Liver (tissue), 3 donors: ENCODE measurements around the gene RABGGTA.

Experiments
- CTCF ChIP-seq: fragments of 150-350 bp; IDR thresholded peaks from 2 replicates; pipeline ENCODE4 v1.5.1; 2017; ENCODE audit warnings: improper control_type of control experiment, low read depth, low read length; ENCODE audit not compliant: missing input control
- FOXA1 ChIP-seq: IDR thresholded peaks from 2 replicates; pipeline ENCODE4 v1.6.1; 2016; ENCODE audit warnings: antibody characterized with exemption
- RAD21 ChIP-seq, 2 donors: IDR thresholded peaks; 2 replicates each; pipeline ENCODE4 v1.6.1; 2016; ENCODE audit warnings: antibody characterized with exemption in 2 of 2, mild to moderate bottlenecking in 2 of 2
- ZBTB33 ChIP-seq: IDR thresholded peaks from 2 replicates; pipeline ENCODE4 v1.6.1; 2016; ENCODE audit warnings: antibody characterized with exemption
- donor health status: healthy.
- donor health status: healthy.

GRCh38 chr14:24258548-24259265 is 12.7 kb downstream of the RABGGTA start:
- TF ChIP-seq CTCF = no peak
- no peak for TF ChIP-seq ZBTB33
- TF ChIP-seq FOXA1 = no peak
- TF ChIP-seq RAD21 (IDR thresholded peaks at IDR 0.05) = no peak
